ENCODE data around the gene WDR13.
"Not testable (repeated sequence)": the region's sequence is repeated elsewhere in the genome, so short reads cannot be mapped to it uniquely, and the experiment has no call there.

Gene WDR13

GRCh38 chrX:48631376-48632090 is 34.2 kb downstream of the WDR13 start:
- peak; percentile 45 for TF ChIP-seq CTCF (IDR thresholded peaks at IDR 0.05; ENCODE audit: insufficient read depth, missing control alignments)
- FAIRE-seq (peak; percentile 94), DNase-seq (ENCODE audit: insufficient read length, low spot score) (peak; percentile 50)

- no peak for TF ChIP-seq CTCF (IDR thresholded peaks at IDR 0.05; ENCODE audit: insufficient read depth, missing control alignments)
- DNase-seq (ENCODE audit: insufficient read length, low spot score) (no peak), FAIRE-seq (no peak)
These were observed 34.9 kb downstream of the WDR13 start for GRCh38 chrX:48632207-48632606.

GRCh38 chrX:48636301-48636700 is 39.0 kb downstream of the WDR13 start:
- TF ChIP-seq CTCF (IDR thresholded peaks at IDR 0.05; ENCODE audit: insufficient read depth, missing control alignments) = no peak
- DNase-seq (ENCODE audit: insufficient read length, low spot score) (no peak), FAIRE-seq (no peak)

GRCh38 chrX:48636776-48637175 is 39.5 kb downstream of the WDR13 start:
- no peak for TF ChIP-seq CTCF (IDR thresholded peaks at IDR 0.05; ENCODE audit: insufficient read depth, missing control alignments)
- DNase-seq (ENCODE audit: insufficient read length, low spot score) = no peak
- FAIRE-seq = no peak

GRCh38 chrX:48645669-48646068 is 48.4 kb downstream of the WDR13 start:
- DNase-seq (ENCODE audit: insufficient read length, low spot score) (no peak), FAIRE-seq (no peak)
- no peak for TF ChIP-seq CTCF (IDR thresholded peaks at IDR 0.05; ENCODE audit: insufficient read depth, missing control alignments)

GRCh38 chrX:48648336-48648751 is 51.1 kb downstream of the WDR13 start:
- DNase-seq (ENCODE audit: insufficient read length, low spot score) = peak; percentile 21
- TF ChIP-seq CTCF (IDR thresholded peaks at IDR 0.05; ENCODE audit: insufficient read depth, missing control alignments) = peak; percentile 34
- FAIRE-seq = no peak

- TF ChIP-seq CTCF (IDR thresholded peaks at IDR 0.05; ENCODE audit: insufficient read depth, missing control alignments) = no peak
- DNase-seq (ENCODE audit: insufficient read length, low spot score) (no peak), FAIRE-seq (peak; percentile 32)
These were observed 51.8 kb downstream of the WDR13 start for GRCh38 chrX:48649102-48649501.

GRCh38 chrX:48652055-48652579 is 54.8 kb downstream of the WDR13 start:
- not testable (repeated sequence) for FAIRE-seq; DNase-seq (ENCODE audit: insufficient read length, low spot score)

- DNase-seq (ENCODE audit: insufficient read length, low spot score); FAIRE-seq: not testable (repeated sequence)
These were observed 57.5 kb downstream of the WDR13 start for GRCh38 chrX:48654746-48655145.
